Activated naive CD4-positive, alpha-beta T cell treated with anti-CD3 and anti-CD28 coated beads for 36 hours (primary cell): ENCODE results near the gene ARHGEF11. TPM values are rescaled to one million over a fixed set of nuclear protein-coding genes. Genes with fewer than 3 reads are reported as not detected.

Experiments used
- CTCF ChIA-PET: fragments of 350-600 bp; sonication (Branson Sonifier 250); formaldehyde crosslinking; loops from one replicate; lab custom pipeline; 2021; ENCODE audit warnings: antibody characterized with exemption; lab: Charles Lee
- DNase-seq: peaks from one replicate; pipeline ENCODE4 v3.0.0-alpha.2; 2020
- H3K27ac Mint-ChIP-seq: one replicate; pipeline ENCODE4 v1.8.0; 2021; ENCODE audit warnings: mild to moderate bottlenecking, mixed read lengths
- H3K27me3 Mint-ChIP-seq: one replicate; pipeline ENCODE4 v1.8.0; 2021; ENCODE audit warnings: low read depth, mixed read lengths
- H3K36me3 Mint-ChIP-seq: one replicate; pipeline ENCODE4 v1.8.0; 2021; ENCODE audit warnings: low read depth, mixed read lengths
- H3K4me1 Mint-ChIP-seq: one replicate; pipeline ENCODE4 v1.8.0; 2021; ENCODE audit warnings: low read depth, mixed read lengths
- H3K4me3 Mint-ChIP-seq: one replicate; pipeline ENCODE4 v1.8.0; 2021; ENCODE audit warnings: mild to moderate bottlenecking, moderate library complexity, mixed read lengths
- H3K9me3 Mint-ChIP-seq: one replicate; pipeline ENCODE4 v1.8.0; 2021; ENCODE audit warnings: mixed read lengths
- intact Hi-C: fragments of 100-400 bp; cut with micrococcal nuclease; formaldehyde crosslinking; loops from one replicate; pipeline ENCODE4 v1.15.1; 2023
- total RNA-seq, 2 experiments: library from RNA; stranded (reverse); gene quantifications; one replicate each; pipeline ENCODE4 v1.2.3, GENCODE V29; 2021

Gene ARHGEF11
- total RNA-seq, 2 experiments from 2014 or later = 3.2 to 3.4 TPM

- Mint-ChIP-seq H3K27me3 (peaks cover 59% of the 10 kb centered on the region), H3K9me3 (no peaks in the 10 kb centered on the region), H3K4me3 (no peak overlapping the region), H3K4me1 (peaks cover 12% of the 10 kb centered on the region), H3K27ac (no peak overlapping the region), H3K36me3 (no peaks in the 10 kb centered on the region)
- CTCF ChIA-PET = interaction anchor here (0.5 to 1.6 kb wide), 2 partner anchors 47 to 287 kb away, joined by 3 to 5 read pairs; no protein-coding TSS in a partner anchor
- intact Hi-C loops = no loop called here
- no peak for DNase-seq
Observed at GRCh38 chr1:157043685-157044084, 1.9 kb downstream of the ARHGEF11 start.

- H3K36me3 Mint-ChIP-seq = no peaks in the 10 kb centered on the region
- no peak for DNase-seq
- intact Hi-C loops = no loop called here
- CTCF ChIA-PET = interaction anchor here (1.6 kb wide), 1 partner anchor 47 kb away, joined by 3 read pairs; no protein-coding TSS in a partner anchor
- H3K4me1 Mint-ChIP-seq = peaks cover 12% of the 10 kb centered on the region
- no peaks in the 10 kb centered on the region for H3K9me3 Mint-ChIP-seq
- peaks cover 55% of the 10 kb centered on the region for H3K27me3 Mint-ChIP-seq
- H3K4me3 Mint-ChIP-seq = no peak overlapping the region
- H3K27ac Mint-ChIP-seq = no peak overlapping the region
Observed at GRCh38 chr1:157042846-157043245, 2.7 kb downstream of the ARHGEF11 start.

GRCh38 chr1:157040802-157041201, 4.7 kb downstream of the ARHGEF11 start:
- DNase-seq = no peak
- Mint-ChIP-seq H3K9me3 (no peaks in the 10 kb centered on the region), H3K4me1 (peaks cover 3% of the 10 kb centered on the region), H3K27ac (no peak overlapping the region), H3K4me3 (no peak overlapping the region), H3K27me3 (peaks cover 39% of the 10 kb centered on the region), H3K36me3 (no peaks in the 10 kb centered on the region)
- intact Hi-C loops = no loop called here
- CTCF ChIA-PET = no interaction called here

- H3K27ac Mint-ChIP-seq = no peak overlapping the region
- H3K4me3 Mint-ChIP-seq = no peak overlapping the region
- no peaks in the 10 kb centered on the region for H3K4me1 Mint-ChIP-seq
- no peaks in the 10 kb centered on the region for H3K9me3 Mint-ChIP-seq
- DNase-seq = no peak
- intact Hi-C loops = no loop called here
- H3K36me3 Mint-ChIP-seq = no peaks in the 10 kb centered on the region
- peaks cover 9% of the 10 kb centered on the region for H3K27me3 Mint-ChIP-seq
- CTCF ChIA-PET = no interaction called here
Observed at GRCh38 chr1:157035121-157035520, 10.4 kb downstream of the ARHGEF11 start.

- CTCF ChIA-PET = no interaction called here
- H3K27ac Mint-ChIP-seq = no peak overlapping the region
- no peak overlapping the region for H3K4me3 Mint-ChIP-seq
- H3K36me3 Mint-ChIP-seq = no peaks in the 10 kb centered on the region
- no peak for DNase-seq
- intact Hi-C loops = no loop called here
- H3K9me3 Mint-ChIP-seq = no peaks in the 10 kb centered on the region
- H3K4me1 Mint-ChIP-seq = no peaks in the 10 kb centered on the region
- H3K27me3 Mint-ChIP-seq = peaks cover 8% of the 10 kb centered on the region
Observed at GRCh38 chr1:157034137-157034800, 11.3 kb downstream of the ARHGEF11 start.

GRCh38 chr1:157033357-157033876, 12.1 kb downstream of the ARHGEF11 start:
- H3K36me3 Mint-ChIP-seq = no peaks in the 10 kb centered on the region
- no peak overlapping the region for H3K4me3 Mint-ChIP-seq
- no peak overlapping the region for H3K27ac Mint-ChIP-seq
- intact Hi-C loops = no loop called here
- H3K27me3 Mint-ChIP-seq = peaks cover 4% of the 10 kb centered on the region
- CTCF ChIA-PET = no interaction called here
- no peak for DNase-seq
- no peaks in the 10 kb centered on the region for H3K9me3 Mint-ChIP-seq
- H3K4me1 Mint-ChIP-seq = no peaks in the 10 kb centered on the region

GRCh38 chr1:157032303-157032702, 13.2 kb downstream of the ARHGEF11 start:
- peaks cover 6% of the 10 kb centered on the region for H3K27me3 Mint-ChIP-seq
- DNase-seq = no peak
- H3K9me3 Mint-ChIP-seq = no peaks in the 10 kb centered on the region
- no peaks in the 10 kb centered on the region for H3K36me3 Mint-ChIP-seq
- no peak overlapping the region for H3K27ac Mint-ChIP-seq
- CTCF ChIA-PET = interaction anchor here (0.7 to 1.0 kb wide), 2 partner anchors 19 to 59 kb away, joined by 3 to 4 read pairs; no protein-coding TSS in a partner anchor
- intact Hi-C loops = no loop called here
- H3K4me3 Mint-ChIP-seq = no peak overlapping the region
- H3K4me1 Mint-ChIP-seq = no peaks in the 10 kb centered on the region

- Mint-ChIP-seq H3K36me3 (no peaks in the 10 kb centered on the region), H3K27ac (no peak overlapping the region), H3K4me3 (no peak overlapping the region), H3K27me3 (peaks cover 7% of the 10 kb centered on the region), H3K9me3 (no peaks in the 10 kb centered on the region), H3K4me1 (no peaks in the 10 kb centered on the region)
- intact Hi-C loops = no loop called here
- CTCF ChIA-PET = no interaction called here
- no peak for DNase-seq
Observed at GRCh38 chr1:157030728-157031127, 14.8 kb downstream of the ARHGEF11 start.

GRCh38 chr1:157028674-157029073, 16.9 kb downstream of the ARHGEF11 start:
- no peaks in the 10 kb centered on the region for H3K9me3 Mint-ChIP-seq
- H3K36me3 Mint-ChIP-seq = no peaks in the 10 kb centered on the region
- intact Hi-C loops = no loop called here
- peaks cover 10% of the 10 kb centered on the region for H3K27me3 Mint-ChIP-seq
- no peaks in the 10 kb centered on the region for H3K4me1 Mint-ChIP-seq
- CTCF ChIA-PET = no interaction called here
- H3K4me3 Mint-ChIP-seq = no peak overlapping the region
- DNase-seq = no peak
- no peak overlapping the region for H3K27ac Mint-ChIP-seq

- Mint-ChIP-seq H3K27me3 (peaks cover 17% of the 10 kb centered on the region), H3K9me3 (peaks cover 9% of the 10 kb centered on the region), H3K4me1 (no peaks in the 10 kb centered on the region), H3K4me3 (no peak overlapping the region), H3K36me3 (no peaks in the 10 kb centered on the region), H3K27ac (no peak overlapping the region)
- intact Hi-C loops = no loop called here
- CTCF ChIA-PET = no interaction called here
- no peak for DNase-seq
Observed at GRCh38 chr1:157025856-157026255, 19.7 kb downstream of the ARHGEF11 start.

GRCh38 chr1:157025385-157025784, 20.2 kb downstream of the ARHGEF11 start:
- intact Hi-C loops = no loop called here
- H3K27me3 Mint-ChIP-seq = peaks cover 18% of the 10 kb centered on the region
- no peak overlapping the region for H3K4me3 Mint-ChIP-seq
- no peak overlapping the region for H3K27ac Mint-ChIP-seq
- H3K9me3 Mint-ChIP-seq = peaks cover 12% of the 10 kb centered on the region
- CTCF ChIA-PET = no interaction called here
- H3K36me3 Mint-ChIP-seq = no peaks in the 10 kb centered on the region
- H3K4me1 Mint-ChIP-seq = no peaks in the 10 kb centered on the region
- DNase-seq = no peak

- H3K4me1 Mint-ChIP-seq = no peaks in the 10 kb centered on the region
- intact Hi-C loops = no loop called here
- H3K9me3 Mint-ChIP-seq = peaks cover 19% of the 10 kb centered on the region
- CTCF ChIA-PET = interaction anchor here (0.7 kb wide), 1 partner anchor 23 kb away, joined by 4 read pairs; no protein-coding TSS in a partner anchor
- no peak overlapping the region for H3K4me3 Mint-ChIP-seq
- H3K27ac Mint-ChIP-seq = no peak overlapping the region
- peaks cover 26% of the 10 kb centered on the region for H3K27me3 Mint-ChIP-seq
- no peak for DNase-seq
- H3K36me3 Mint-ChIP-seq = no peaks in the 10 kb centered on the region
Observed at GRCh38 chr1:157021688-157022087, 23.9 kb downstream of the ARHGEF11 start.

GRCh38 chr1:157019457-157019856, 26.1 kb downstream of the ARHGEF11 start:
- DNase-seq = no peak
- CTCF ChIA-PET = no interaction called here
- no peaks in the 10 kb centered on the region for H3K36me3 Mint-ChIP-seq
- peaks cover 19% of the 10 kb centered on the region for H3K9me3 Mint-ChIP-seq
- no peaks in the 10 kb centered on the region for H3K4me1 Mint-ChIP-seq
- no peak overlapping the region for H3K27ac Mint-ChIP-seq
- peaks cover 23% of the 10 kb centered on the region for H3K27me3 Mint-ChIP-seq
- intact Hi-C loops = no loop called here
- H3K4me3 Mint-ChIP-seq = no peak overlapping the region
